ENCODE measurements around the gene ACSF2. TPM values are rescaled to one million over a fixed set of nuclear protein-coding genes. Genes with fewer than 3 reads are reported as not detected.

The ACSF2 gene
- polyA plus RNA-seq, 3 donors, result 15.6 to 103 (median 46.8) TPM

DNA sequence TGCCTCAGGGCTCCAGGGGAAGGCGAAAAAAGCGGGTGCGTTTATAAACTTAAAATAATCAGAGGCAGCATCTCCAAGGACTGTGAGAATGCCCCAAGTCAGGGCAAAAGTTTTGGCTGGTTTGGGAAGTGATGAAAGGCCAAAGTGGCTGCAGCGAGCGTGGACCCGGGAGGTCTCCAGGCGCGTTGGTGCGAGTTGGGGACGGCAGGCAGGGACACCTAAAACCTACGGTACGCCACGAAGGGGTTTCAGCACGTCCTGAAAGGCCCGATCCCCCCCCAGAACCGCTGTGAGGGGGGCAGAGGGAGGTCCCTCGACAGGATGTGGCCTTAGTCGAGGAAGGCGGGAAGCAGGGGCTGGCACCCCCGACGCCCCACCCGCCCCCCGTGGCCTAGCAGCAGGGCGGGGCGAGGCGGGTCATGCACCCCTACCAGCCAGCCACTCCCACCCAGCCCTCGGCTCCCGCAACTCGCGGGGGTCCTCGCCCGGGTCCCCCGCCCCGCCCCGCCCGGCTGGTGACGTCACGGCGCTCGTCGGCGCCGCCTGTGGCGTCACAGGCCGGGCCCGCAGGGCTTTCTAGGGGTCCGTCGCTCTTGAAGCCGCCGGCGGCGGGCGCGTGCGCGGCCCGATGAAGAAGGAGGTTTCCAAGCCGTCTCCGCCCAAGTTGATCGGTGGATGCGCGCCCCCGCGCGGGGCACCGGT is 82.0 kb downstream of the ACSF2 start, which contains the start of gene MYCBPAP:
MYCBPAP (plus strand) TSS at position 569 of the 702 bp plus-strand sequence. CDS start 236 bp downstream, outside the sequence.
- 6 to 16% (median 8%) methylated on average over 61 to 66 of the region's 66 CpGs for WGBS, 3 donors
- no peak within 1 kb of the TSS for H3K27ac ChIP-seq (ENCODE audit: low read depth, low read length)

DNA sequence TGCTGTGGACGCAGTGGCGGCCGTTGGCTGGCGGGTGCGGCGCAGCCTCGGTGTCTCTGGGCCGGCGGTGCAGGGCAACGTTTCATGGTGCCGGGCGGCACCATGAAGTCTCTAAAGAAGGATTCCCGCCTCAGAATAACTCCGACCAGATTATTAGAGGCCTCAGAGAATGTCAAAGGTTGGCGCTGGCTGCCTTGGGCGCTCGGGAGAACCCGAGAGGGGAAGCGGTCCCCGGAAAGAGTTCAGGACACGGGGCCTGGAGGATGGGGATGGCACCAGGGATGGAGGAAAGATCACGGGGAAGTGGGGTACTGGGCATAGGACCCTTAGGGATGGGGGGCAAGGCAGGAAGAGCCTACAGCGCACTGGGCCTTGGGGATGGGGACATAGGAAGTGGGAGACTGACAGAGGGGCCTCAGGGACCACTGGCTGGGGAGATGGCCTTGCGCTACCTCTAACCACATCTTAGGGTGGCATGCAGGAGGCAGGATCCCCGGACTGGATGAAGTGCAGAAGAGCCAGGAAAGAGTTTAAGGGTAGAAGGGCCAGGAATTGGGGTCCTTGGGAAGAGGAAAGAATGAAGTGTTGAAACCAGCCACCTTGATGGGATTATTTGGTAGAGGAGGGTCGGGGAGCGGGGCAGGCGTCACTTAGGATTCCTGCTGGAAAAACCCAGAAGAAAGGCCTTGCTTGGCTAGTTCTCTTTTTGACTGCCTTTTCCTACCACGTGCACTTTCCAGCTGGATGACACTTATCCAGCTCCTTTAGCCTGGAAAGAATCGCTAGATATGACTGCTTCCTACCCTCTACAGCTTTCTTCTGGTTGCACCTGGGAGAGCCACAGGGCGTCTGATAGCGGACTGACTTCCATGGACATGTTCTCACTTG is 82.8 kb downstream of the ACSF2 start:
- no peak overlapping the region for H3K27ac ChIP-seq (ENCODE audit: low read depth, low read length)
- WGBS, 3 donors, result 27 to 44% (median 32%) methylated on average over 32 of the region's 32 CpGs

- 43 to 58% (median 49%) methylated on average over 3 of the region's 3 CpGs for WGBS, 3 donors
- H3K27ac ChIP-seq (ENCODE audit: low read depth, low read length), result no peak overlapping the region
Measured at GRCh38 chr17:50511058-50511457, 85.0 kb downstream of the ACSF2 start.

DNA sequence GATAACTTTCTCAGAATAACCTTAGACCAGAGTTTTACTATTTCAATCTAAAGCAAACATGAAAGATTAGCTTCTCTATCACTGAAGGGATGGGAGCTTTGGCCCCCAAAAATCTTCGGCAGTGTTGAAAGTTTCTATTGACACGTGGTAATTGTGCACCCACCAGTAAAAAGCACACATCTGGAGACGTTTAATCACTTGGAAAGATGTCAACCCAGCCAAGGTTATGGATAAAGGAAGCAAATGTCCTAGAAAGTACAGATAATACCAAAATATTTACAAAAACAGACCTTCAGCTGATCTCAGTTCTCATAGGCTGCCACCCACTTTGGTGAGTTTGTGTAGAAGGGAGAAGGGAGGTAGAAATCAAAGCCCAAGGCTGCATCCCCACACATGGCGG is 87.5 kb downstream of the ACSF2 start:
- 33 to 75% (median 59%) methylated on average over 4 of the region's 4 CpGs for WGBS, 3 donors
- no peak overlapping the region for H3K27ac ChIP-seq (ENCODE audit: low read depth, low read length)

- H3K27ac ChIP-seq (ENCODE audit: low read depth, low read length), result no peak overlapping the region
Measured at GRCh38 chr17:50514388-50514787, 88.4 kb downstream of the ACSF2 start.

GRCh38 chr17:50514936-50515702 is 89.1 kb downstream of the ACSF2 start:
- no peak overlapping the region for H3K27ac ChIP-seq (ENCODE audit: low read depth, low read length)
- WGBS, 3 donors, result 69 to 82% (median 69%) methylated on average over 6 of the region's 6 CpGs

More at GRCh38 chr17:50514388-50514787, 88.4 kb downstream of the ACSF2 start:
- WGBS, 3 donors, result 71 to 77% (median 73%) methylated on average over 3 of the region's 3 CpGs

DNA sequence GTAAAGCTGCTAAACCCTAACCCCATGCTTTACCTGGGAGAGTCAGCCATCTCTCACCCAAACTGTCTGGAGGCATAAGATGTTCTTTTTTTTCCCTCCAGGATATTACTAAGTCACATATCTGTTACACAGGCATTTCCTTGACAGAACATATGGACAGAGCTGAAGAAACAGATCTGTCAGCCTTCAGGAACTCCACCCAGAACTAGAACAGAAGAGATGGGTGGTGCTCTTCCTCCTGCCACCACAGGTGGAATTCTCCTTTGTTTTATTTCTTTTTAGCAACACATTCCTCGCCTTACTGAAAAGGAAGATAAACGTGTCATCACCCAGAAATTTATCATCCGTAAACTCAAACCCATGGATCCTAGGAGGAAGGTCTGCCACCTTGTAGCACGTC is 91.0 kb downstream of the ACSF2 start:
- H3K27ac ChIP-seq (ENCODE audit: low read depth, low read length), result no peak overlapping the region
- 81 to 95% (median 82%) methylated on average over 4 of the region's 4 CpGs for WGBS, 3 donors

- H3K27ac ChIP-seq (ENCODE audit: low read depth, low read length), result no peak overlapping the region
- 71 to 84% (median 79%) methylated on average over 8 of the region's 8 CpGs for WGBS, 3 donors
Measured at GRCh38 chr17:50517504-50518383, 91.7 kb downstream of the ACSF2 start.

DNA sequence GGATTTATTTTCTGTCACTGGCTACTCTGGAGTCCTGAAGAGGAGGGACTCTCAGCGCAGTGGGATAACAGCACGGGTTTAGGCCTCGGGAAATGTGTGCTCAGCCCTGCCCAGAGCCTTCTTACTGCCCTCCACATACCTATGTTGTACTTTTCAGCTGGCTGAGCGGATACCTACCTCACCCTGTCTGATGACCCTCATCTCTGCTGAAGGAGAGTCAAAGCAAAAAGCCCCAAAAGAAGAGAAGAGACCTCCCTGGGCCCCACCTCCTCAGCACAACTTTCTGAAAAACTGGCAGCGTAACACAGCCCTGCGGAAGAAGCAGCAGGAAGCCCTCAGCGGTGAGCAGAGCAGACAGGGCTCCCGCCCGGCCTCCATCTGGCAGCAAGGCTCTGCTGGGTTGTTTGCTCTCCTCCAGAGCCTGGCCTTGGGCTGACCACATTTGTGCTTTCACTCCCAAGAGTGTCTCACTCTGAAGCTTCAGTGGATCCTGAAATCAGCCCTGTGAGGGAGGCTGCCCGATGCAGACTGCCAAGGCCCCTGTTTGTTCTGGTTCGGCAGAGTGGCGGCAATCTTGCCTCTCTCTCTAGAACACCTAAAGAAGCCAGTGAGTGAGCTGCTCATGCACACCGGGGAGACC is 92.5 kb downstream of the ACSF2 start:
- H3K27ac ChIP-seq (ENCODE audit: low read depth, low read length), result no peak overlapping the region
- 44 to 84% (median 82%) methylated on average over 13 of the region's 13 CpGs for WGBS, 3 donors

GRCh38 chr17:50519141-50519834 is 93.3 kb downstream of the ACSF2 start:
- 78 to 89% (median 80%) methylated on average over 8 of the region's 8 CpGs for WGBS, 3 donors
- H3K27ac ChIP-seq (ENCODE audit: low read depth, low read length), result no peak overlapping the region

GRCh38 chr17:50520483-50520882 is 94.5 kb downstream of the ACSF2 start:
- WGBS, 3 donors, result 84 to 92% (median 92%) methylated on average over 2 of the region's 2 CpGs
- H3K27ac ChIP-seq (ENCODE audit: low read depth, low read length), result no peak overlapping the region

- H3K27ac ChIP-seq (ENCODE audit: low read depth, low read length), result no peak overlapping the region
- WGBS, 3 donors, result 70 to 73% (median 72%) methylated on average over 2 of the region's 2 CpGs
Measured at GRCh38 chr17:50521514-50521913, 95.5 kb downstream of the ACSF2 start.

DNA sequence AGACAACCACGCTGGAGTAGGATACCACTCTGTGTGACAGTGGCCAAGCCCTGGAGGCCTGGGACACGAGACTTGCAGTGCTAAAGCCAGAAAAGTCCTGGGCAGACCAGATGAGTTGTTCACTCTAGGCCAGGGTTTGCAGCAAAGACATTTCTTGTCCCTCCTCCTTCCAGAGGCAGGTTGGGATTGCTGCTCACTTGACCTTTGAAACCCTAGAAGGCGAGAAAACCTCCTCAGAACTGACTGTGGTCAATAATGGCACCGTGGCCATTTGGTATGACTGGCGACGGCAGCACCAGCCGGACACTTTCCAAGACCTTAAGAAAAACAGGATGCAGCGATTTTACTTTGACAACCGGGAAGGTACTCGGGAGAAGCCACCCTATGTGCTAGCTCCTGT is 96.7 kb downstream of the ACSF2 start:
- no peak overlapping the region for H3K27ac ChIP-seq (ENCODE audit: low read depth, low read length)
- 92 to 95% (median 95%) methylated on average over 10 of the region's 10 CpGs for WGBS, 3 donors

- 85 to 90% (median 89%) methylated on average over 2 of the region's 2 CpGs for WGBS, 3 donors
- no peak overlapping the region for H3K27ac ChIP-seq (ENCODE audit: low read depth, low read length)
Measured at GRCh38 chr17:50523208-50523607, 97.2 kb downstream of the ACSF2 start.

Data from adipose tissue (tissue), 3 donors.